ENCODE results near the gene FAM9C. TPM values are rescaled to one million over a fixed set of nuclear protein-coding genes. Genes with fewer than 3 reads are reported as not detected.
"Not testable (repeated sequence)": the region's sequence is repeated elsewhere in the genome, so short reads cannot be mapped to it uniquely, and the experiment has no call there.

Gene FAM9C
- total and polyA plus RNA-seq, 3 donors from 2014 or later: 2.8 to 9.5 (median 4.7) TPM

DNA sequence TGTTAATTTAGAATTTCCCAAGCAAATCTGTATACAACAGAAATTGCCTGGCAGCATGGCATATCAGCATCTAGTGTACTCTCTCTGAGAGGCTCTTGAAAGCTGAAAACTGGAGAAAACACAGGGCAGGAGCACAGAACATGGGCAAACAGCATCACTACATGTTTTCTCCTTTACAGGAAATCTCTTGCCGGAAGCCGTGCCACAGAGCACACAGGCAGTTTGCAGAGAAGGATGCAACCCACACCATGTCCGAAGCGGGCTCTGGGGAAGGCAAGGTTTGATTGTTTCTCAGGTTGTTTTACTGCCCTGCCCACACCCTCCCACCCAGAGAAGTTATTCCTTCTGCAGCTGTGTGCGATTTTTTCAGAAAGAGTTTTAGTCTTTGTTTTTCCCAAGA, 41.1 kb upstream of the FAM9C start:
- Histone ChIP-seq H3K27me3 (no peaks in the 10 kb centered on the region), H3K4me3 (no peak overlapping the region), H3K4me1 (peaks cover 7% of the 10 kb centered on the region), H3K36me3 (ENCODE audit: low read depth, missing control alignments) (no peaks in the 10 kb centered on the region), H3K9me3 (no peaks in the 10 kb centered on the region), H3K27ac (no peak overlapping the region)
- WGBS, 2 donors: 87 to 97% methylated on average over 3 to 5 of the region's 5 CpGs
- no peak for DNase-seq
- intact Hi-C loops (cut with DNase I; ENCODE audit: low total_unique reads): no loop called here
- no peak for TF ChIP-seq POLR2A (IDR thresholded peaks at IDR 0.05)
- TF ChIP-seq, protein P1, sequence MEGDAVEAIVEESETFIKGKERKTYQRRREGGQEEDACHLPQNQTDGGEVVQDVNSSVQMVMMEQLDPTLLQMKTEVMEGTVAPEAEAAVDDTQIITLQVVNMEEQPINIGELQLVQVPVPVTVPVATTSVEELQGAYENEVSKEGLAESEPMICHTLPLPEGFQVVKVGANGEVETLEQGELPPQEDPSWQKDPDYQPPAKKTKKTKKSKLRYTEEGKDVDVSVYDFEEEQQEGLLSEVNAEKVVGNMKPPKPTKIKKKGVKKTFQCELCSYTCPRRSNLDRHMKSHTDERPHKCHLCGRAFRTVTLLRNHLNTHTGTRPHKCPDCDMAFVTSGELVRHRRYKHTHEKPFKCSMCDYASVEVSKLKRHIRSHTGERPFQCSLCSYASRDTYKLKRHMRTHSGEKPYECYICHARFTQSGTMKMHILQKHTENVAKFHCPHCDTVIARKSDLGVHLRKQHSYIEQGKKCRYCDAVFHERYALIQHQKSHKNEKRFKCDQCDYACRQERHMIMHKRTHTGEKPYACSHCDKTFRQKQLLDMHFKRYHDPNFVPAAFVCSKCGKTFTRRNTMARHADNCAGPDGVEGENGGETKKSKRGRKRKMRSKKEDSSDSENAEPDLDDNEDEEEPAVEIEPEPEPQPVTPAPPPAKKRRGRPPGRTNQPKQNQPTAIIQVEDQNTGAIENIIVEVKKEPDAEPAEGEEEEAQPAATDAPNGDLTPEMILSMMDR (IDR thresholded peaks at IDR 0.05): no peak

DNA sequence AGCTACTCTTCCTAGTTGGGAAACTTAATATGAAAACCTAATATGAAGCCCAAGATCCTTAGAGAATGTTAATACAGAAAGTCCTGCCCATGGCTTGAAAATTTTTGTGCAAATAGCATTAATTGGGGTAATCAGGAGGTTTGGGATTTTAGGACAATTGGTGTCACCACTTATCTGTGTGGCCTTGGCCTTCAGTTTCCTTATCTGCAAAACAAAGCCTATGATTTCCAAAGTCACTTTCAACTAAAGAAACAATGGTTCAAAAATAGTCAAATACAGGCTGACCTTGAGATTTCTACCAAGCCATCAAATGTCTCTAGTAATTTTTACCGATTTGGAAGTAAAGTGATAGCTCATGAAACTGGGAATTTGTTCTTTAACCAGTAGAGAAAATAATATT, 40.2 kb upstream of the FAM9C start:
- 42 to 54% methylated on average over 1 of the region's 1 CpG for WGBS, 2 donors
- no peaks in the 10 kb centered on the region for H3K36me3 ChIP-seq (ENCODE audit: low read depth, missing control alignments)
- H3K4me3 ChIP-seq: no peak overlapping the region
- DNase-seq: no peak
- peaks cover 7% of the 10 kb centered on the region for H3K4me1 ChIP-seq
- intact Hi-C loops (cut with DNase I; ENCODE audit: low total_unique reads): no loop called here
- no peaks in the 10 kb centered on the region for H3K9me3 ChIP-seq
- no peak overlapping the region for H3K27ac ChIP-seq
- no peak for TF ChIP-seq POLR2A (IDR thresholded peaks at IDR 0.05)
- TF ChIP-seq, protein P1 (IDR thresholded peaks at IDR 0.05): no peak
- H3K27me3 ChIP-seq: no peaks in the 10 kb centered on the region

DNA sequence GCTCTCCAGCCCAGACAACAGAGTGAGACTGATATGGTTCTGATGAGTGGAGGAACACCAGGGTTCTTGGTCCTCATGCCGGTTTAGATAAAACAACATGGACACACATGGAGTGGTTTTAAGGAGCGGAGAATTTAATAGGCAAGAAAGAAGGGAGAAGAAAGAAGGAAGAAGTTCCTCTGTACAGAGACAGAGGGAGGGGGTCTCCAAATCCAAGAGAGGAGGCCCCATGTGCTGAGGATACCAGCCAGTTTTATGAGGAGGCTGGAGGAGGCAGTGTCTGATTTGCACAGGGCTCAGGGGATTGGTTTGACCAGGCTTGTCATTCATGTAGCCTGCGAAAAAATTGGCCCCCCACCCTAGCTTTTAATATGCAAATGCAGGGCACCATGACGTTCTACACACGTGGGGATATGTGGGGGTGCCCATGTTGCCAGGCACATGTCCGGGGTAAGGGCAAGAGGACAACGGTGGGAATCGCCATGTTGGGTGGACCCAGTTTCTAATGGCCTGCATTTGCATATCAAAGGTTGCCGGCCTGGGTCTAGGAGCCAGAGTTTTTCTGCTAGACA, 39.4 kb upstream of the FAM9C start:
- H3K9me3 ChIP-seq; H3K36me3 ChIP-seq (ENCODE audit: low read depth, missing control alignments); DNase-seq; H3K4me1 ChIP-seq; H3K27ac ChIP-seq; intact Hi-C loops (cut with DNase I; ENCODE audit: low total_unique reads); H3K4me3 ChIP-seq; H3K27me3 ChIP-seq: not testable (repeated sequence)
- 90 to 93% methylated on average over 4 to 9 of the region's 9 CpGs for WGBS, 2 donors

DNA sequence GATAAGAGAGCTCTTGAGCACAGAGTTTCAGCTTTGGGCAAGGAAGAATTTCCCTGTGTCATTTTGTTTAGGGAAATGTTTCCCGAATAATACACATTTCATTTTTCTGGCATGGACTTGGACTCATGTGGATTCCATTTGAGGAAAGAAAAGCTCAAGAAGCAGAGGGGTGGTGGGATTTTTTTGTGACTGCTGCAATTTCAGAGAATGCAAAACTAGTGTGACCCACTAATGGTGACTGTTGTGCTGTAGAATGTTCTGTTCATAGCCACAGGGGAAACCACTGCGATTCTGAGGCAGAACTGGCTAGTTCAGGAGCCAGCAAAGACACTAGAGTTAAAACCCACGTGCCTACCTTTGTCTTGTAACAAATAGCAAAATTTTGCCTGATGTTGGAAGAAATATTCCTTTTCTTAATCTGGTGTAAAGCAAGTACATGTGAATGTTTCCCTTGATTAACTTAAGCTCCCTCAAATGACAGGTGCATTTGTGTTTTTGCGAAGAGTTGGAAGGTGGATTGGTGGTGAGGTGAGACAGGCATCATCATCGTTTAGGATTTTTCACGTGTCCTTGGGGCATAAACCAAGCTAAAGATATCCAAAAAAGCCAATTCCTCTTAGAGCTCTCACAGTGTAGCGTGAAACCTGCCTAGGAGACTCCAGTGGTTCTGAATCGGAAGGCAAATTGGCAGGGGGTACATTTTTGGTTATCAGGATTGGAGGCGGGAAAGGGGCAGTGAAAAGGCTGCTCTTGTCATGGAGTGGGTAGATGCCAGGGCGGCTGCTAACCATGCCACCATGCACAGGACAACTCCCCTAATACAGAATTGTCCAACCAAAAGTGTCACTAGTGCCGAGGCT, 38.0 kb upstream of the FAM9C start:
- TF ChIP-seq, protein P1 (IDR thresholded peaks at IDR 0.05): no peak
- no peak for TF ChIP-seq POLR2A (IDR thresholded peaks at IDR 0.05)
- Histone ChIP-seq H3K9me3 (no peaks in the 10 kb centered on the region), H3K27me3 (no peaks in the 10 kb centered on the region), H3K27ac (no peak overlapping the region), H3K36me3 (ENCODE audit: low read depth, missing control alignments) (no peaks in the 10 kb centered on the region), H3K4me3 (no peak overlapping the region), H3K4me1 (peaks cover 7% of the 10 kb centered on the region)
- intact Hi-C loops (cut with DNase I; ENCODE audit: low total_unique reads): no loop called here
- no peak for DNase-seq
- WGBS, 2 donors: 64 to 81% methylated on average over 7 to 11 of the region's 11 CpGs

DNA sequence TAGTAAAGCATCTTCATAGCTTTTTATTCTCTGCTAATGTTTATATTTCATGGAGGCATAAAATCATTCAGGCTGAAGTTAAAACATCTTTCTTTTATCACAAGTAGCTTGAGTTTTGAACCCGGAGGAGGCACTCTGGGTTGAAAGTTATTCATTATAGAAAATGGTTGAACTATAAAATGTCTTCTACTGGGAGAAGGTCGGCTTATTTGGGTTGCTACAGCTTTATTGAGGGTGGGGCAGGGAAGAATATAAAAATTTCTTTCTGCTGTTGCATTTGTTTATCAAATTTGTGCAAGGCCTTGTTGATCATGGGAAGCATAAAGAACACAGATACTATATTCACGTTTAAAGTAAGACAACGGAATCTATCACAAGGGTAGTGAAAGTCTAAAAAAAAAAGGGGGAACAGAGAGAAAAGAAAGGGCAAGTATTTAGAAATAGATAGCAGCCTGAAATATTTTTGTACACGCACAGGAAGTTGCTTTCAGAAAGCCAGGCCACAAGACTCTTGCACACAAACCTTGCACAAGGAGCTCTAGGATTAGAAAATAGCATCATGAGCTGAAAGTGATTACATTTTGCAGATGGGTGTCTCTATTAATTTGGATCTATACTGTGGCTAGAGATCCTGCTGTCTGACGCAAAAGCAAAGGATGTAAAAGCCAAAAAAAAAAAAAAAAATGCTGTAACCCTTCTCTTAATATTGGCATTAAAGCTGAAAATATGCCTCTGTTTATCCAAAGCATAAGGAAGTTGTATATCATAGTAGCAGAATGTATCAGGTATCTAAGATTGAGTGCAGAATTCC, 37.2 kb upstream of the FAM9C start:
- H3K27ac ChIP-seq: no peak overlapping the region
- intact Hi-C loops (cut with DNase I; ENCODE audit: low total_unique reads): no loop called here
- H3K4me1 ChIP-seq: peaks cover 7% of the 10 kb centered on the region
- no peaks in the 10 kb centered on the region for H3K36me3 ChIP-seq (ENCODE audit: low read depth, missing control alignments)
- WGBS, 2 donors: 43 to 50% methylated on average over 6 of the region's 6 CpGs
- no peak for DNase-seq
- no peaks in the 10 kb centered on the region for H3K9me3 ChIP-seq
- no peaks in the 10 kb centered on the region for H3K27me3 ChIP-seq
- no peak overlapping the region for H3K4me3 ChIP-seq
- TF ChIP-seq POLR2A (IDR thresholded peaks at IDR 0.05): no peak
- TF ChIP-seq, protein P1 (IDR thresholded peaks at IDR 0.05): no peak

Measured in testis (tissue), 3 donors.